Activated T-cell treated with anti-CD3 and anti-CD28 coated beads, Interleukin-2, amount 50 U/mL, for 48 hours (primary cell): ENCODE data around the gene ARHGEF25.

ENCODE experiments used
- DNase-seq, 2 experiments: peaks; one replicate each; pipeline ENCODE4 v3.0.0-alpha.2; 2020

Gene ARHGEF25

DNA sequence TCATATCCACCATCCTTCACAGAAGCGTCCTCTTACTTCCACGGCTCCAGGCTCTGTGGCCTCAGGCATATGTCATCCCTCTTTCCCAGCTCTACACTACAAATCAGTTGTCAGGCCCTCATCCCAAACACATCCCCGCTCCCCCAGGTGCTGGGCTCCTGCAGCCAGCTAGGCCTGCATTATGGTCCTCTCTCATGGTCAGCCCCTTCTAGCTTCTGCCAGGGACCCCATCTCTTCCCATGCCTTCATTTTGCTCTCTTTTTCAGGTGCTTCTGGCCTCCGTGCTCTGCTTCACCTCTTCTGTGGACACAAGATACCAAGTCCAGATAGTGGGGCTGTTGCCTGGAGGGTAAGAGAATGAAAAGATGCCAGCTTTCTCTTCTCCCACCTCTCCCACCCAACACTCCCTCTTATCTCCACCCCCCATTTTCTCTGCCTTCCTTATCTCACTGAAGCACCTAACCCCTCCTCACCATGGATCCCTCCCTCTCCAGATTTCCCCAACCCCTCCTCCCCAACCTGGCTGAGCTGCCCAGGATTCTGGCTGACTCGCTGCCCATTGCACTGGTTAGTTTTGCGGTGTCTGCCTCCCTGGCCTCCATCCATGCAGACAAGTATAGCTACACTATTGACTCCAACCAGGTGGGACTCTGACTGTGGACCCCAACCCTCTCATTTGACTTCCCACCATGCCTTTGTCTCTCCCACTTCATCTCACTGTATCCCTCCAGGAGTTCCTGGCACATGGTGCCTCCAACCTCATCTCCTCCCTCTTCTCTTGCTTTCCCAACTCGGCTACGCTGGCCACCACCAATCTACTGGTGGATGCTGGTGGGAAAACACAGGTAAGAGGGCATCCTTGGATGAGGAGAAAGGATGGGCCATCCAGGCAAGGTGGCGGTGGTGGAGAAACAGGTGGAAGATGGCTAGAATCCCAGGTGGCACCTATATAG is 11.3 kb downstream of the ARHGEF25 start:
- no peak for DNase-seq

DNA sequence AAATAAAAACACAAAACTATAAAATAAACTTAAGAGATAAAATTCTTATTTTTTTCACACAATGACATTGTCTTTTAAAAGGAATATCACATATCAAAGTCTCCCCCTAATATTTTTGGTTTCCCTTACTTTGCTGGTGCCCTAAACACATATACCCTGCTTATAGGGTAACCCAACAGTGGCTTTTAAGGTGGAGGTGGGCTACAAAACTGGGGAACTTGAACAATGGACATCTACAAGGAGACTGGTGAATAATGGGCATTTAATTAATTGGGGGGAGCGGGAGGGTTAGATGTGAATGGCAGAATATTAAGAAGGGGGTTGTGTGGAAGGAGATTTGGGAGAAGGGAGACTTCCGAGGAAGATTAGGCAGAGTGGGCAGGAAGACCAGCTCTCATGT is 12.2 kb downstream of the ARHGEF25 start:
- no peak for DNase-seq

DNA sequence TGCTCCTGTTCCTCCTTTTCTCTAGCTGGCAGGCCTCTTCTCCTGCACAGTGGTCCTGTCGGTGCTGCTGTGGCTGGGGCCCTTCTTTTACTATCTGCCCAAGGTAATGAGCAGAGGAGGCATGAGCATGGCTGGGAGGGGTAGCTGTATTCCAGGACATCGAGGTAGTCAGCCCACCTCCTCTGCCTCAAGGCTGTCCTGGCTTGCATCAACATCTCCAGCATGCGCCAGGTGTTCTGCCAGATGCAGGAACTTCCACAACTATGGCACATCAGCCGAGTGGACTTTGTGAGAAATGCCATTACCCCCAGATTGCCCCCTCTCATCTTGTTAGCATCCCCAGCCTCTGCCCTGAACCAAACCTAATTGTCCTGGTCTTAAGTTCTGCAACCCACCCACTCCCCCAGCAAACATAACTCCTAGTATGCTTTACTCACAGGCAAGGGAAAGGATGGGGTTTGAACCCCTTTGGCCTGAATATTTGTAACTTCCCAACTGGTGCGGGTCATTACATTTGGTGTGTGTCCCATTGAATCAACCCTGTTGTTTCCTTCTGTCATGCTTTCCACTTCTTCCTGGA is 12.7 kb downstream of the ARHGEF25 start:
- no peak for DNase-seq

DNA sequence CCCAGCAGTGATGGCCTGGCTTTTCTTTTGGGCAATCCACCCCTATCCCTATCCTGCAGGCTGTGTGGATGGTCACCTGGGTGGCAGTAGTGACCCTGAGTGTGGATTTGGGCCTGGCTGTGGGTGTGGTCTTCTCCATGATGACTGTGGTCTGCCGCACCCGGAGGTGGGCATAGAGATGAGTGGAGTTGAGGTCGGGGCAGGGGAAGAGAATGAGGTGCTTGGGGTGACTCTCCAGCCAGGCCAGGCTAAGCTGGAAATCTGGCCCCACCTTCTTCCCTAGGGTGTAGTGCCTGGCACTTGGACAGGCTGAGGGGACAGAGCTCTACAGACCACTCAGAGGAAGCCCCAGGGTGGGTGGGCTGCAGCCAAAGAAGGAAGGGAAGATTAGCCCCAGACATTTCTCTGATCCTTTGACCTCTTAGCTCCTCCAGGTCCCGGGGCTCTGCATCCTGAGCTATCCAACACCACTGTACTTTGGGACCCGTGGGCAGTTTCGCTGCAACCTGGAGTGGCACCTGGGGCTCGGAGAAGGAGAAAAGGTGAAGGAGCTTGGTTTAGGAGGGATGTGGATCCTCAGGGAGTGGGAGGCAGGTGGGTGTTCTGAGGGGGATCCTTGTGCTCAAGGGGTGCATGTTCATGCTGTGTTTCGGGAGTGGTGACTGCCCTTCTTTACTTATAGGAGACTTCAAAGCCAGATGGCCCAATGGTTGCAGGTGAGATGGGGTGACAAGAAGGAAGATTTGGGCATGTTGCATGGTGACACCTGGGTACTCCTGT is 13.4 kb downstream of the ARHGEF25 start:
- DNase-seq, result no peak

- DNase-seq, result no peak
Measured at GRCh38 chr12:57625261-57626032, 14.2 kb downstream of the ARHGEF25 start.

GRCh38 chr12:57626111-57626920 is 15.1 kb downstream of the ARHGEF25 start:
- DNase-seq, result no peak

DNA sequence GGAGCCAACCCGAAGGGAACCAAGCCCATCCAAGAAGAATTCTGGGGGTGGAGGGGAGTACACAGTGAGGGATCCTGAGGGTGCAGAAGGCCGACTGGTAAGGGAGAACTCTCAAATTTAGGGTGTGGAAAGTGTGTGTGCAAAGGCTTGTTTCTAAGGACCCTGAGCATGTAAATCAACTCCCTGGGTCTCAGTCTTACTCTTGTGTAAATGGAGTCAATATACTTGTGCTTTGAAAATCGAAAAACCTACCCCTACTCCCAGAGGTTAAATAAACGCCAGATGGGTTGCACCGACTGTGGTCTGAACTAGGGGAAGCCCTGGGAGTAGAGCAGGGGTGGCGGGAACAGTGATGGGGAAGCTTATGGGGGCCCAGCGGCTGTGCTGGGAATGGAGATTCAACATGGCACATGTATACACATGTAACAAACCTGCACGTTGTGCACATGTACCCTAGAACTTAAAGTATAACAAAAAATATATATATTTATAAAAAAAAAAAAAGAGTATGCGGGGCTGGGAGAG is 15.7 kb downstream of the ARHGEF25 start:
- DNase-seq, result peak in 1 of 2 experiments; percentile 17

GRCh38 chr12:57627501-57628279 is 16.5 kb downstream of the ARHGEF25 start:
- peak; percentile 41 to 60 for DNase-seq

GRCh38 chr12:57628280-57629191 is 17.3 kb downstream of the ARHGEF25 start:
- DNase-seq, result peak; percentile 15 to 16

DNA sequence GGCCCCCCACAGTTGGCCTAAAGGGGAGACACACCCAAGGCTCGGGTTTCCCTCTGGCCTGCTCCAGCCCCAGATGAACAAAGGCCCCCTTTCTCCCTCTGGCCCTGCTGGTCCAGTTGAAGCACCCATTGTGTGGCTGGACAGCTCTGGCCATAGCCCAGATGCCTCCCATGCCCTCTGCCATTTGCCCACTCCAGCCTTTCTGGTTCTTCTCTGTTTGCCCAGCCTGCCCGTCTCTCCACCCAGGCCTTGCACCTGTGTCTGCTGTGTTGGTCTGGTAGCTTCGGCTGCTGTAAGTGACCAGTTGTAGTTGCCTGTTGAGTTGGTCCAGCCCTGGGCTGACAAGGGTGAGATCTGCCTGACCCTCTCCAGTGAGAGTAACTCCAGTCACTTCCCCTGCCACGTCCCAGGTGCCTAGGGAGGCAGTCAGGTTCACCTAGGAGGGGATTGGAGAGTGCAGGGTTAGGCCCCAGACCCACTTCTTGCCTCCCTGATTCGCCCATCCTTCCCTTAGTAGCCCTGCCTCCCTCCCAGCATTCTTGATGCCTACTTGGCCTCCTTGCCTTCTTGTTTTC is 18.7 kb downstream of the ARHGEF25 start:
- peak; percentile 16 to 20 for DNase-seq

GRCh38 chr12:57630891-57631433 is 19.7 kb downstream of the ARHGEF25 start:
- DNase-seq, result peak; percentile 7 to 16

DNA sequence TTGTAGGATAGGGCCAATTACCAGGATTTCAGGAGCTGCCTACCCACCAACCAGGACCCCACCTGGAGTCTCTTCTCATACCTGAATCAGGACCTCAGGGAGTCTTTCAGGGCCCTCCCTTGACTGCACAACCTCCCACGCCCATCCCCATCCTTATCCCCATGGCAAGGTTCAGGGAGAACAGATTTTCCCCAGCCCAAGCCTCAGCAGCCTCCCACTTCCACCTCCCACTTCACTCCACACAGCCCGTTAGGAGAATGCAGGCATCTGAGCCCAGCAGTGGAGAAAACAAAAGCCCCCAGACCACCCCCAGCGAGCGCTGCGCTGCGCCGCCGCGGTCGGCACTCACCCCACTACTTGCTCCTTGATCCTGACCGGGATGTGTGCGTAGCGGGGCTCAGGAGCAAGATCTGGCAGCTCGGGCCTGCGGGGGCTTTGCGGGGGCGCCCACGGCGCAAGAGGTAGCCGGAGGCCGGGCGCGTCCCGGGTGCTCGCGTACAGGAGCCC is 20.4 kb downstream of the ARHGEF25 start:
- peak; percentile 17 to 22 for DNase-seq

DNA sequence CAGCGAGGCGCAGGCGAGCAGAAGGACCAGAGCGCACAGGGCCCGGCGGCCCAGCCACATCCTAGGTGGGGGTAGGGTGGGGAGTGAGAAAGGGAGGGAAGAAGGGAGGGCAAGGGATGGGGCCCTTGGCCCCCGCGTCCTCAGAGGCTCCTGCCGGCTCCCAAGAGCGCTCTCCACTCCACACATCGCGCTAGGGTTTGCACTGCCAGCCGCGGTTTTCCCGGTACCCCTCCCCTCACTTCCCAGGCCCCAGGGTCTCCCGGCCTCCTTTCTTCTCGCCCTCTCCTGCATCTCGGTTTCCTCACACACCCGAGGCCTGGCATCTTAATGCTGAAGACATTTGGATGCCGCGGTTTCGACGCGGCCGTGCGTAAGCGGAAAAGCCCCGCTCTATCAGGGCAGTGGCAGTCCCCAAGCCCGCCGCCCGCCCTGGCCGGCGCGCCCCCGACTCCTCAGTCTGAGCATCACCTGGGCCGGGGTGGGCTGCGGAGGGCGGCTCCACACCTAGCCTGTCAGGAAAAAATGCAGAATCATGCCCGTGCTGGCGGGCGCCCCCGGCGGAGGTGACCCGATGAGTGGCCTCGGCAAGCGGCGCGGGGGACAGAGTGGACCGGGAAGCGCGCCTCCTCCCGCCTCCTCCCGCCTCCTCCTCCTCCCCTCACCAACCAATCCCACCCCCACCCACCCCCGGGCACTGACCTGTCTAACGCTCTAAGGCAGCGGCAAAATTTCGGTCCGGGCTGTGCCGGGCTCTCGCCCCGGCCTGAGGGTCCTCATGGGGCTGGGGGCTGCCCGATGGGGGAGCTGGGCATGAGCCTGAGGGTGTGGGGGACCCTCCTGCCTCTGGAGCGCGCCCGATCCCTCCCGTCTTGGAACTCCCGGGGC is 21.1 kb downstream of the ARHGEF25 start:
- peak; percentile 45 to 52 for DNase-seq

DNA sequence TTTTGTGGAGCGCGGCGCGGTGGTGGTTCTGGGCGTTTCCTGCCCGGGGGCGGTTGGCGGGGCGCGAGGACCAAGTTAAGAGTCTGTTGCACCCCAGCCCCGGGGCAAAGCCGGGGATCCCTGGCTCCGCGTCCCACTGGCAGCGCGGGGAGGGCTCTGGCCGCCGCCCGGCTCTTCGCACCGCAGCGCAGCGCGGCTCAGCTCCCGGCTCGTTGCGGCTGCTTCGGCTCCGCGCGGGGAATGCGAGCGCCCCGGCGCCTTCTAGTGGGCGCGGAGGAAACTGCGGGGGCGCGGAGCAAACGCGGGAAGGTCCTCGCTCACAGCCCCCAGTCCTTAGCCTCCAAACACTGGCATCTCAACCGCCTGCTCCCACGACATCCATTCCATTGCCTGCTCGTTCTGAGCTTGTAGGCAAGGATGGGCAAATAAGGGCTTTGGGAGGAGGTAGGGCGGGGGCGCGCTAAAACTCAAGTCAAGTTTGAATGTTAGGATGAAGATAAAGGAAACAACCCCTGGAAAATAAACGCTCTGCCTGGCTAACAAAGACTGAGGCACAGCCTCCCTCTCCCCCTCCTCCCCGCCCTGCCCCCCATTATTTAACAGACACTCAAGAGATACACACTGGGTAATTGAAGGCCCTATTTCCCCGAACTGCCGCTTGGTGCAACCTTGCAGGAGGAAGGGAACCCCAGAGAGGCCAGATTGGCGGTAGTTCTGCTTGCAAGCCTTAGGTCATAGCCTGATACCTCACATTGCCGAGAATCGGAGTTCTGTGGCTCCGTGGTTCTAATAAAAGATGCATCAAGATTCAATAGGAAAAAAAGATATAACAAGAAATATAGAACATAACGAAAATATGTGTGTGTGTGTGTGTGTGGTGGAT is 22.0 kb downstream of the ARHGEF25 start, which contains the start of gene B4GALNT1:
Gene B4GALNT1 (minus strand): TSS at position 244 of the 883 bp plus-strand sequence. CDS start 1,069 bp downstream, outside the sequence.
- DNase-seq, result peak; percentile 76 to 84

GRCh38 chr12:57636731-57637130 is 25.5 kb downstream of the ARHGEF25 start:
- peak in 1 of 2 experiments; percentile 10 for DNase-seq

DNA sequence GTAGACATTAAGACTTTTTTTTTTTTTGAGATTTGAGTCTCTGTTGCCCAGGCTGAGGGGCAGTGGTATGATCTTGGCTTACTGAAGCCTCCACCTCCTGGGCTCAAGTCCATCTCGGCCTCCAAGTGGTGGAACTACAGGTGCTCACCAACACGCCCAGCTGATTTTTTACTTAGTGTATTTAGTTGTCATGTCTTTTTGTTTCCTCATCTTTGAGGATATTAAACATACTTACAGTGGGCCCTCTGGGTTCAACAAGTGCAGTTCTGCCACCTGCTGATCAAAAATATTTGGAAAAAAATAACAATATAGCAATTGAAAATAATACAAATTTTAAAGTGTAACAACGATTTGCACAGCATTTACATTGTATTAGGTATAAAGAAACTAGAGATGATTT is 26.1 kb downstream of the ARHGEF25 start:
- DNase-seq, result no peak
